ENCODE data around the gene TNXB.

DNA sequence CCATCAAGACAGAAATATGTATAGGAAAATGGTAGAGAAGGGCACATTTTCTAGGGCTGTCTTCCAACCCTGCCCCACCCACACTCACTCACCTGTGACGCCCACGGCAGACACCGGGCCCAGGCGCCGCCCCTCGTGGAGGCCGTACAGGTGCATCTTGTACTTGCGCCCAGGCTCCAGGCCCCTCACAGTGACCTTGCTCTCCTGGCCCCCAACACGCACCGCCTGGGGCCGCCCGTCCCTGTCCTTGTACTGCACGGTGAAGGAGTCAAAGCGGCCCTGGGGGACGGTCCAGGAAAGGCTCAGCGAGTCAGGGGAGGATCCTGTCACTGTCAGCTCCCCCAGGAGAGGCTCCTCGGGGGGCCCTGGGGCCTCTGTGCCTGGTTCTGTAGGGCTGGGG, 51.2 kb downstream of the TNXB start:
- TF ChIP-seq, protein P1, sequence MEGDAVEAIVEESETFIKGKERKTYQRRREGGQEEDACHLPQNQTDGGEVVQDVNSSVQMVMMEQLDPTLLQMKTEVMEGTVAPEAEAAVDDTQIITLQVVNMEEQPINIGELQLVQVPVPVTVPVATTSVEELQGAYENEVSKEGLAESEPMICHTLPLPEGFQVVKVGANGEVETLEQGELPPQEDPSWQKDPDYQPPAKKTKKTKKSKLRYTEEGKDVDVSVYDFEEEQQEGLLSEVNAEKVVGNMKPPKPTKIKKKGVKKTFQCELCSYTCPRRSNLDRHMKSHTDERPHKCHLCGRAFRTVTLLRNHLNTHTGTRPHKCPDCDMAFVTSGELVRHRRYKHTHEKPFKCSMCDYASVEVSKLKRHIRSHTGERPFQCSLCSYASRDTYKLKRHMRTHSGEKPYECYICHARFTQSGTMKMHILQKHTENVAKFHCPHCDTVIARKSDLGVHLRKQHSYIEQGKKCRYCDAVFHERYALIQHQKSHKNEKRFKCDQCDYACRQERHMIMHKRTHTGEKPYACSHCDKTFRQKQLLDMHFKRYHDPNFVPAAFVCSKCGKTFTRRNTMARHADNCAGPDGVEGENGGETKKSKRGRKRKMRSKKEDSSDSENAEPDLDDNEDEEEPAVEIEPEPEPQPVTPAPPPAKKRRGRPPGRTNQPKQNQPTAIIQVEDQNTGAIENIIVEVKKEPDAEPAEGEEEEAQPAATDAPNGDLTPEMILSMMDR (conservative IDR thresholded peaks at IDR 0.05; ENCODE audit: low read depth, low read length), result no peak
- no peak for TF ChIP-seq EZH2 (IDR thresholded peaks at IDR 0.05; ENCODE audit: borderline replicate concordance, low read depth, low read length, poor library complexity, severe bottlenecking)
